HUES48 (cell line): ENCODE results near the gene PLAGL2.

ENCODE experiments used
- H3K27ac ChIP-seq: one replicate; pipeline ENCODE4 v1.7.0; 2013; ENCODE audit warnings: low read depth, low read length, inconsistent platforms
- H3K27me3 ChIP-seq: 2 replicates; pipeline ENCODE4 v1.6.1; 2013; ENCODE audit warnings: mild to moderate bottlenecking, low read length; ENCODE audit not compliant: control insufficient read depth, insufficient read depth
- H3K36me3 ChIP-seq: 2 replicates; pipeline ENCODE4 v1.6.1; 2013; ENCODE audit warnings: low read length; ENCODE audit not compliant: control insufficient read depth, insufficient read depth
- H3K4me1 ChIP-seq: 2 replicates; pipeline ENCODE4 v1.6.1; 2013; ENCODE audit warnings: mild to moderate bottlenecking, low read length; ENCODE audit not compliant: control insufficient read depth, insufficient read depth
- H3K4me3 ChIP-seq: 2 replicates; pipeline ENCODE4 v1.5.1; 2013; ENCODE audit warnings: mild to moderate bottlenecking, low read depth, low read length
- H3K9ac ChIP-seq: 2 replicates; pipeline ENCODE4 v1.6.1; 2013; ENCODE audit warnings: mild to moderate bottlenecking, low read depth, low read length, moderate library complexity
- H3K9me3 ChIP-seq: 2 replicates; pipeline ENCODE4 v1.6.1; 2013; ENCODE audit warnings: low read length; ENCODE audit not compliant: control insufficient read depth, insufficient read depth

PLAGL2 gene

DNA sequence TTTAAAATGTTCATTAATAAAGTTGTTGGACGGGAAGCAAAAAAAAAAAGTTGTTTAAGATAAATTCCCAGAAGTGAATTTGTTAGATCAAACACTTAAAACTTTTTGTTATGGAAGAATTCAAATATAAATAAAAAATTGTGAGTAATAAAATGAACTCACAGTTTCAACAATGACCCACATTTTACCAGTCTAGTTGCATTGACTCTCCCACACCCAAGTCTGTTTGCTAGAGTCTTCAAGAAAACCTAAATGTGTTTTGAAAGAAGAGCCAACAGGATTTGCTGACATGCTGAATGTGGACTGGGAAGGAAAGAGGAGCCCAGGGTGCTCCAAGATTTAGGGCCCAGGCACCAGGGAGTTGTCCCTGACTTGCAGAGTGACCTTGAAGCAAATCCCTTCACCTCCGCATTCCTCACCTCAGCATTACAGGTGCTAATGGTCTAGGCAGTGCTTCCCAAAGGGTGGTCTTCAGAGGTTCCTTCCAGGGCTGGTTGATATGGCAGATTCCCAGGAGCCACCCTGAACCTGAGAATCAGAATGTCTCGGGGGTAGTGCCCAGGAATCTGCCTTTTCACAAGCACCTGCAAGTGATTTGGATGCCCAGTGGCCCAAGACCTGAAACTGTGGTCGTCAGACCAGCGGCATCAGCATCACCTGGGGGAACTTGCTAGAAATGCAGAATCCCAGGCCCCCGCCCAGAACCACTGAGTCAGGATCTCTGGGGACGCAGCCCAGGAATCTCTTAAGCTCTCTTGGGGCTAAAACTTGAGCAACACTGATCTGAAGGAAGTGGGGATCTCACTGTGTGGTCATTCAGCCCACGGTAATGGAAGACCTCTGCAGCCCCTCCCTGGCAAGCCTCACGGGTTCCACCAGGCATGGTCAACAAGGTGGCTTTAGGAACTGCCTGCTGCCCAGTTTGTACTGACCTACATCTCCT lies 31.2 kb upstream of the PLAGL2 start:
- no peak overlapping the region for H3K4me3 ChIP-seq
- H3K27me3 ChIP-seq = no peaks in the 10 kb centered on the region
- H3K9ac ChIP-seq = no peak overlapping the region
- H3K36me3 ChIP-seq = peaks cover 19% of the 10 kb centered on the region
- H3K9me3 ChIP-seq = no peaks in the 10 kb centered on the region
- H3K27ac ChIP-seq = peak overlapping the region; percentile 32
- H3K4me1 ChIP-seq = peaks cover 16% of the 10 kb centered on the region

DNA sequence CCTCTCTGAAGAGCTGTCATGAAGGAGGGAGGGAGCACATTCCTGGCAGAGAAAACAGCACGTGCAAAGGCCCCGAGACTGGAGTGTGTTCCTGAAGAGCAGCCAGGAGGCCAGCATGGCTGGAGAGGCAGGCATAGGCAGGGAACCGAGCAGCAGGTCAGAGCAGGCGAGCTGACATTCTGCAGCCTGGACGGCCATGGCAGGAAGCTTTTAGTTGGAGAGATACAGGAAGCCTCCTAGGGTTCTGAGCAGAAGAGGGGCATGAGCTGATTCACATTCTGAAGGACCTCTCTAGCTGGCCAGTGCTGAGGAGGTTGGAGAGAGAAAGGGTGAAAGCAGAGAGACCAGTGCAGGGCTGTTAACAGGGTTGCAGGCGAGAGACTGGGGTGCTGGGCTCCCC lies 29.9 kb upstream of the PLAGL2 start:
- H3K27ac ChIP-seq = no peak overlapping the region
- H3K27me3 ChIP-seq = no peaks in the 10 kb centered on the region
- peaks cover 16% of the 10 kb centered on the region for H3K4me1 ChIP-seq
- no peaks in the 10 kb centered on the region for H3K9me3 ChIP-seq
- peaks cover 33% of the 10 kb centered on the region for H3K36me3 ChIP-seq
- no peak overlapping the region for H3K9ac ChIP-seq
- H3K4me3 ChIP-seq = no peak overlapping the region

DNA sequence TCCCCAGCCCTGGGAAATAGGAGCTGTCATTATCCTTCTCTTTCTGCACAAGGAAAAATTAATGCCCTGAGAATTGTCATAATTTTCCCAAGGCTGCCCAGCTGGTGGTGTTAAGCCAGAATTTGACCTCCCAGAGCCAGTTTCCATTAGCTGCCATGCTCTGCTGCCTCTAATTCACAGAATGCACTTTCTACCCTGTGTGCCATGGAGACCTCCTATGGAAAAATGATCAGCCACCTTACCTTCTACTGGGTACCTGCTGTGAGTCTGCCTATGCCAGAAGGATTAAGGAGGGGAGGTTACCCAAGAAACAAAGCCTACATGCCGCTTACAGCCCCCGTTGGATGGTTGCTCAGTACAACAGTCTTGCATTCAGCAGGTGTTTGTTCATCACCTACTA lies 29.3 kb upstream of the PLAGL2 start:
- peaks cover 39% of the 10 kb centered on the region for H3K36me3 ChIP-seq
- H3K4me1 ChIP-seq = peaks cover 16% of the 10 kb centered on the region
- no peak overlapping the region for H3K4me3 ChIP-seq
- H3K9me3 ChIP-seq = no peaks in the 10 kb centered on the region
- no peaks in the 10 kb centered on the region for H3K27me3 ChIP-seq
- H3K27ac ChIP-seq = no peak overlapping the region
- no peak overlapping the region for H3K9ac ChIP-seq

DNA sequence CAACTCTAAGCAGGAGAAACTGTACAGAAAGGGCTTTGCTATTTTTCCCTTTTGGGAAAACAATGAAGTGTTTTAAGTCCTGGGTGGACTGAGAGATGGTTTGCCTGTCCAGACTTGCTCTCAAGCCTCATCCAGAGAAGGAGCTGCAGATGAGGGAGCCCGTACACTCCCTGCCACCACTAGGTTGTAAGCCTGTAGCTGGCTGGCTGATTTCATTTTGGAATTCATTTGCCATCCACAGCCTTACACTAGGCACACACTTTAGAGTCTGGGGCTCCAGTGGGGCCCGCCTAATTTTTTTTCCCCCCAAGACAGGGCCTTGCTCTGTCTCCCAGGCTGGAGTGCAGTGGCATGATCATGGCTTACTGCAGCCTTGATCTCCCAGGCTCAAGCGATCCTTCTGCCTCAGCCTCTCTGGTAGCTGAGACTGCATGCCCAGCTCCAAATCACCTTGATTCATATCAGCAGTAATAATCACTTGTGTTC lies 28.5 kb upstream of the PLAGL2 start:
- no peak overlapping the region for H3K9ac ChIP-seq
- peaks cover 16% of the 10 kb centered on the region for H3K4me1 ChIP-seq
- H3K27me3 ChIP-seq = no peaks in the 10 kb centered on the region
- H3K9me3 ChIP-seq = no peaks in the 10 kb centered on the region
- no peak overlapping the region for H3K4me3 ChIP-seq
- H3K27ac ChIP-seq = no peak overlapping the region
- peaks cover 46% of the 10 kb centered on the region for H3K36me3 ChIP-seq

DNA sequence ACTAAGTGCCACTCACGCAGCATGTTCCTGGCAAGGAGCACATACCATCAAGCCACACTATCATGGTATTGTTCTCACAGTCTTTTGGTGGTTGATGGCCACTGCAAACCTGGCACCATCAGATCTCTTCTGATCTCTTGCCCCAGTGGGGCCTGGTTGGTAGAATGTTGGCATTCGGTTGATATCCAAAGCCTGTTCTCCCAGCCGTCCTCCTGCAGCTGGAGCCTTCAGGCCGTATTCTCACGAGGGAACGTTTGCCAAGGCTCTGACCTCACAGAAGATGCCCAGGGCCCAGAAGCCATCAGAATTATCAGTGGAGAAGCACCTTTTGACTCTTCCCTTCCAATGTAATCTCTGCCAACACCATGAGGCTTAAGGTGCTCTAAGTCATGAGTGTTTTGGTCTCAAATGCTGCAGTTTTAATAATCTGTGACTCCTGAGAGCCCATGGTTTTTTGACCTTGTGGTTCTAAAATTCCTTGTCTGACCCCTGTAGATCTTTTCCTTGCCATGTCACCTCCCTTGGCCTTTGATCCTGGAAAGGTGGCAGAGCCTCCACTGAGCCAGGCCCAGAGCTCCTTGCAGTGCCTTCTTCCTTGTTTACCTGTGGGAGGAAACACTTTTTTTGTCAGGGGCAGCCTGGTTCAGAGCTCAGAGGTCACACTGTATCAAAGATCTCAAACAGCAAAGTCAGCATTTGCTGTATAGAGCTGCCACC lies 27.9 kb upstream of the PLAGL2 start:
- Histone ChIP-seq H3K27ac (no peak overlapping the region), H3K36me3 (peaks cover 52% of the 10 kb centered on the region), H3K27me3 (no peaks in the 10 kb centered on the region)

DNA sequence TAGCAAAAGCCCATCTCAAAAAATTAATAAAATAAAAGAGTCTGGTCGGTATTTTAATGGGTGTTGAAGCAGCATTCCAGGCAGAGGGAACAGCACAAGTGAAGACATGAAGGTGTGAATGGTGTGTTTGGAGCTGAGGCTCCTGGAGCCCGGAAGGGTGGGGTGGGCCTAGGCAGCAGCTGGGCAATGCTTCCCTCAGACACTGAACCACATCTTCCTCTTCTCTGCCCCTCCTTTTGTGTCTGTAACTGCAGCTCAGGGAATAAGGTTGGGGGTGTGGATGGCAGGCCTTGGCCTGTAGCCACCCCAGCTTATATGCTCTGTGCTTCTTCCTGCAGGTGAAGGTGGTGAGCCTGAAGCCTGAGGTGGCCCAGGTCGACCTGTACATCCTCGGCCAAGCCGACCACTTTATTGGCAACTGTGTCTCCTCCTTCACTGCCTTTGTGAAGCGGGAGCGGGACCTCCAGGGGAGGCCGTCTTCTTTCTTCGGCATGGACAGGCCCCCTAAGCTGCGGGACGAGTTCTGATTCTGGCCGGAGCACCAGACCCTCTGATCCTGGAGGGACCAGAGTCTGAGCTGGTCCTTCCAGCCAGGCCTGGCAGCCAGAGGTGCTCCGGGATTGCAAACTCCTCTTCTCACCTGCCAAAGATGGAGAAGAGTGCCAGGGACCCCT lies 26.7 kb upstream of the PLAGL2 start:
- Histone ChIP-seq H3K4me3 (no peak overlapping the region), H3K27me3 (no peaks in the 10 kb centered on the region), H3K4me1 (peaks cover 6% of the 10 kb centered on the region; the same call in 1 of the 2 replicates), H3K27ac (no peak overlapping the region), H3K36me3 (peaks cover 58% of the 10 kb centered on the region), H3K9ac (no peak overlapping the region), H3K9me3 (no peaks in the 10 kb centered on the region)

More for the DNA sequence above, 27.9 kb upstream of the PLAGL2 start:
- Histone ChIP-seq H3K9ac (no peak overlapping the region), H3K4me3 (no peak overlapping the region), H3K9me3 (no peaks in the 10 kb centered on the region), H3K4me1 (peaks cover 15% of the 10 kb centered on the region)

DNA sequence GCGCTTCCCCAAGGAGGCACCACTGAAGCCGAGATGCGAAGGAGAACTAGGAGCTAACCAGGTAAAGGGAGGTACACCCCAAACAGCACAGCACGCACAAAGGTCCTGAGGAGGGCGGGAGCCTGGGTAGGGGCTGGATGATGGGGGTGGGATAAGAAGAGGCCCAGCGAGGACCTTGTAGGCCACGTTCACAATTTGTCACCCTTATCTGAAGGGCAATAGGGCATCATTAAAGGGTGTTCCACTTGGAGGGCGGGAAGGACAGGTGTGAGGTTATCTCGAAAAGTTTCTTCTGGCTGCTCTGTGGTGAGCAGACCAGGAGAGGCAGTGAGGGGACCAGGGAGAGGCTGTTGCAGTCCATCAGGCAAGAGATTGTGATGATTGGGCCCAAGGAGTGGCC lies 25.7 kb upstream of the PLAGL2 start:
- Histone ChIP-seq H3K4me3 (no peak overlapping the region), H3K9me3 (no peaks in the 10 kb centered on the region), H3K9ac (no peak overlapping the region), H3K27me3 (no peaks in the 10 kb centered on the region), H3K27ac (no peak overlapping the region), H3K36me3 (peaks cover 68% of the 10 kb centered on the region), H3K4me1 (no peaks in the 10 kb centered on the region)

DNA sequence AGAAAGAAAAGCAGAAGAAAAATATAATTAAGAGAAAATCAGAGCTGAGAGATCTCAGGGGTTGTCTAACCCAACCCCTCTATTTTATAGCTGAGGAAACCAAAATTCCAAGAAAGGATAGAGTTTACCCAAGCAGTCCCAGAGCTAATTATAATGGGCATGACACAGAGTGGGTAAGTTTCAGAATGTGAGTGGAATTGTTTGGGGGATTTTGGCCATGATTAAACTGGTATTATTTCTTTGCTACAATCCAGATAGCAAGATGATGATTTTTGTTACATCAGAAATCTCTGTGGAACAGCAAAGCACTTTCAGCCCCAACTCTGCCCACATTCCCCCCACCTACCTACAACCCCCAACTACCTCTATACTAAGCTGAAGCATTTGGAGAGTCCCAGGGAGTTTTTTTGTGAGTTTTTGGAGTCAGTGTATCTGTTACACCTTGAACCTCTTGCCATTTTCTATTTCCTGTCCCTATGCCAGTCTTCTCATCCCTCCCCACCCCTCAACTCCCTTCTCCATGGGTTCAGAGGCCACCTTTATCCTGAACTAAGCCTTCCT lies 24.9 kb upstream of the PLAGL2 start:
- no peaks in the 10 kb centered on the region for H3K9me3 ChIP-seq
- H3K4me3 ChIP-seq = no peak overlapping the region
- H3K27ac ChIP-seq = no peak overlapping the region
- H3K9ac ChIP-seq = no peak overlapping the region
- peaks cover 77% of the 10 kb centered on the region for H3K36me3 ChIP-seq
- no peaks in the 10 kb centered on the region for H3K27me3 ChIP-seq
- H3K4me1 ChIP-seq = no peaks in the 10 kb centered on the region

DNA sequence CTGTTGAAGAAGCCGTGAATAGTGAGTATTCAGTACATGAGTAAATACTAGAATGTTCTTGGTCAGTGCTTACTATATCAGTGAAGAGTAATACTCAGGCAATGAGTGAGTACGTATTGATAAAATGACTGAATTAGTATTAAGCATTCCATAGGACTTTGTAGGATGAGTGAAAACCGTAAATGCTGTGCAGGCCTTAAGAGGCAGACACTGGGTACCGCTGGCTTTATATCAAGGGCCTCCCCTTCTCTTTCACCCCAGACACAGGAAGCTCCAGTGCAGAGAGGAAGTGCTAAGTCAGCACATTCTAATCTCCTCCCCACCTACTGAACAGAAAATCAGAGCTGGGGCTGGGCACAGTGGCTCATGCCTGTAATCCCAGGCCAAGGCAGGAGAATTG lies 24.3 kb upstream of the PLAGL2 start:
- Histone ChIP-seq H3K9ac (no peak overlapping the region), H3K4me3 (no peak overlapping the region), H3K27me3 (no peaks in the 10 kb centered on the region), H3K27ac (no peak overlapping the region), H3K4me1 (no peaks in the 10 kb centered on the region), H3K36me3 (peaks cover 80% of the 10 kb centered on the region), H3K9me3 (no peaks in the 10 kb centered on the region)

DNA sequence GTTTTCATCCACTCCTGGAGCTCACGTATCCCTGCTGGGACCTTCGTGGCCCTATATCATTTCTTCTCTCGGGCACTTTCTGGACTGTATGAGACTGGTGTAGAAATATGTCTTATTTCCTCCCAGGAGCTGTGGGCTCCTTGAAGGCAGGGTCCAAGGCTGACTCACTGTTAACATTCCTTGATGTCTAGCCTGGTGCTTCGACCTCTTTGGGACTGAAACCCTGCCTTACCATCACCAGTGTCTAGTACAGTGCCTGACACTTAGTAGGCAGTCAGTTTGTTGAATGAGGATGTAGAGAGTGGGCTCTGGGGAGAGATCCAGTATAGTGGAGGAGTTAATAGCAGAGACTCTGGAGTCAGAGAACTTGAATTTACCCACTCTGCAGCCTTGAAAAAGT lies 23.7 kb upstream of the PLAGL2 start:
- Histone ChIP-seq H3K4me1 (no peaks in the 10 kb centered on the region), H3K4me3 (no peak overlapping the region), H3K27ac (no peak overlapping the region), H3K36me3 (peaks cover 86% of the 10 kb centered on the region), H3K27me3 (no peaks in the 10 kb centered on the region), H3K9me3 (no peaks in the 10 kb centered on the region), H3K9ac (no peak overlapping the region)
